ENCODE data around the gene FHAD1. TPM values are rescaled to one million over a fixed set of nuclear protein-coding genes. Genes with fewer than 3 reads are reported as not detected.

Gene FHAD1
- total and polyA plus RNA-seq, 4 donors = under 0.01 to 0.13 (median 0.05) TPM; not detected in 1

DNA sequence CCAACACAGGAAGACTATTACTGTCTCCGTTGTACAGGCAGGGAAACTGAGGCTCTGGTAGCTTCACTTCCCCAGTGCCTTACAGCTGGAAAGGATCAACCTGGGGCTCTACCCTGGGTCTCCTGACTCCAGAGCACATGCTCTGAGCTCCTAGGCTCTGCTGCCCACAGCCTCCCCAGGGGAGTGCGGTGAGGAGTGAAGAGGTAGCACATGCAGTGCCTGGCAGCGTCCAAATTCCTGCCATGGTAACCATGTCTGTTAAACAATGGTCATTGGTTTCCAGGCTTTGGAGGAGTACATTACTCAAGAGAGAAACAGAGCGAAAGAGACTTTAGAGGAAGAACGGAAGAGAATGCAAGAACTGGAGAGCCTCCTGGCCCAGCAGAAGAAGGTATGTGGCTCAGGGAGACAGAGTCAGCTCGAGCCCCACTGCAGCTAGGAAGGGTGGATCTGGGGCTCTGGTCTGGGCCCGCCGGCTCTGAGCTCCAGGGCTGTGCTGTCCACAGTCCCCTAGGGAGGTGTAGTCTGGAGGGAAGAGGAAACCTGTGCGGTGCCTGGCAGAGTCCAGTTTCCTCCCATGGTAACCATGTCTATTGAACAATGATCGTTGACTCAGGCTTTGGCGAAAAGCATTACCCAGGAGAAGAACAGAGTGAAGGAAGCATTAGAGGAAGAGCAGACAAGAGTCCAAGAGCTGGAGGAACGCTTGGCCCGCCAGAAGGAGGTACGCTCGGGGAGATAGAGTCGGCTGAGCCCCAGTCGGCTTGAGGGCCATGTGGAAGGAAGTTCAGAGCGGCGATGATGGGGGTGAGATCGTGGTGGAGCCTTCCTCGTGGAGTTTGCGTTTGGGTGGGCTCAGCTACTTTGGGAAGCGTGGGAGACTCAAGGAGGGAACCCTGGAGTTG is 98.0 kb downstream of the FHAD1 start:
- DNase-seq (ENCODE audit: low spot score) = no peak
- H3K27ac ChIP-seq (ENCODE audit: low read depth in 1 of 2, low read length in 2 of 2) = no peak overlapping the region
- WGBS = 92% methylated on average over 23 of the region's 23 CpGs
- TF ChIP-seq, protein P1, sequence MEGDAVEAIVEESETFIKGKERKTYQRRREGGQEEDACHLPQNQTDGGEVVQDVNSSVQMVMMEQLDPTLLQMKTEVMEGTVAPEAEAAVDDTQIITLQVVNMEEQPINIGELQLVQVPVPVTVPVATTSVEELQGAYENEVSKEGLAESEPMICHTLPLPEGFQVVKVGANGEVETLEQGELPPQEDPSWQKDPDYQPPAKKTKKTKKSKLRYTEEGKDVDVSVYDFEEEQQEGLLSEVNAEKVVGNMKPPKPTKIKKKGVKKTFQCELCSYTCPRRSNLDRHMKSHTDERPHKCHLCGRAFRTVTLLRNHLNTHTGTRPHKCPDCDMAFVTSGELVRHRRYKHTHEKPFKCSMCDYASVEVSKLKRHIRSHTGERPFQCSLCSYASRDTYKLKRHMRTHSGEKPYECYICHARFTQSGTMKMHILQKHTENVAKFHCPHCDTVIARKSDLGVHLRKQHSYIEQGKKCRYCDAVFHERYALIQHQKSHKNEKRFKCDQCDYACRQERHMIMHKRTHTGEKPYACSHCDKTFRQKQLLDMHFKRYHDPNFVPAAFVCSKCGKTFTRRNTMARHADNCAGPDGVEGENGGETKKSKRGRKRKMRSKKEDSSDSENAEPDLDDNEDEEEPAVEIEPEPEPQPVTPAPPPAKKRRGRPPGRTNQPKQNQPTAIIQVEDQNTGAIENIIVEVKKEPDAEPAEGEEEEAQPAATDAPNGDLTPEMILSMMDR (IDR thresholded peaks at IDR 0.05; ENCODE audit: low read depth, low read length, missing input control) = no peak
- TF ChIP-seq NR2F2 (IDR thresholded peaks at IDR 0.05) = no peak
- no peak for TF ChIP-seq FOXA1 (IDR thresholded peaks at IDR 0.05)
- no peak for TF ChIP-seq TAF1 (conservative IDR thresholded peaks at IDR 0.05)
- no peak for TF ChIP-seq EGR1 (IDR thresholded peaks at IDR 0.05; ENCODE audit: low read depth in 2 of 2)
- TF ChIP-seq, protein P2, sequence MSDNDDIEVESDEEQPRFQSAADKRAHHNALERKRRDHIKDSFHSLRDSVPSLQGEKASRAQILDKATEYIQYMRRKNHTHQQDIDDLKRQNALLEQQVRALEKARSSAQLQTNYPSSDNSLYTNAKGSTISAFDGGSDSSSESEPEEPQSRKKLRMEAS (IDR thresholded peaks at IDR 0.05) = no peak
- peaks cover 0 to 2% (median 0%) of the 10 kb centered on the region in 4 donors for H3K4me1 ChIP-seq (ENCODE audit: control insufficient read depth in 4 of 4, insufficient read depth in 4 of 4, low read length in 3 of 4)
- no peak overlapping the region for H3K4me3 ChIP-seq (ENCODE audit: low read depth in 1 of 3, low read length in 3 of 3)
- no peak overlapping the region for H3K9ac ChIP-seq (ENCODE audit: low read depth in 1 of 2, low read length in 2 of 2)
- no peaks in the 10 kb centered on the region for H3K36me3 ChIP-seq (ENCODE audit: control insufficient read depth in 4 of 4, insufficient read depth in 3 of 4, low read depth in 1 of 4, low read length in 3 of 4)
- no peaks in the 10 kb centered on the region for H3K27me3 ChIP-seq (ENCODE audit: control insufficient read depth in 4 of 4, insufficient read depth in 4 of 4, low read length in 3 of 4)
- H3K9me3 ChIP-seq (ENCODE audit: control insufficient read depth in 4 of 4, low read length in 3 of 4) = no peaks in the 10 kb centered on the region

DNA sequence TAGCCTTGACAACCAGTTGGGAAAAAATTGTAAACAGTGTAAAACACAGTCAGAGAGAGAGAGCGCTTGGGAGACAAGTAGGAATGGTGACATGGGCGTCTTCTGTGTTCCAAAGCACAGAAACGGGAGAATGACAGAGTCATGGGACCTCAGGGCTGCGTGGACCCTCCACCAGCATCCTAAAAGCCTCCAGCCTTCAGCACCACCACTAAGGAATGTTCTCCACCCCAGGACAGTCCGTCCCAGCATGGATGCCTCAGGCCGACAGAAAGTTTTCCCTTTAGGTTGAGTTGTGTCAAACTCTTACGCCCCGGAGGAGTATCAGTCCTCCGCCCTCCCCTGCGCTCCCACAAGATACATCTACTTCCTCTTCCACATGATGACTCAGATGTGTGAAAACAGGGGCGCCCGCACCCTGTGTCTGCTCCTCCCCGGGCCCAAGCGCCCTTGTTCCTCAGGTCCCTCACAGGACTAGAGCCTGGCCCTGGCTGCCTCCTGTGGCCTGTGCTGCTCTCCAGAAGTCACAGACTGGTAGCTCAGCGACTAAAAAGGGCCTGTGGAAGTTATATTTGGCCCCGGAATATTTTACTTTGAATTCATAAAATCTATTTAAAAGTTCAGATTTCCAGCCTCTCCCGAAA is 98.8 kb downstream of the FHAD1 start:
- Histone ChIP-seq H3K4me1 (ENCODE audit: control insufficient read depth in 4 of 4, insufficient read depth in 4 of 4, low read length in 3 of 4) (no peaks in the 10 kb centered on the region), H3K4me3 (ENCODE audit: low read depth in 1 of 3, low read length in 3 of 3) (no peak overlapping the region), H3K27me3 (ENCODE audit: control insufficient read depth in 4 of 4, insufficient read depth in 4 of 4, low read length in 3 of 4) (no peaks in the 10 kb centered on the region), H3K9ac (ENCODE audit: low read depth in 1 of 2, low read length in 2 of 2) (no peak overlapping the region), H3K9me3 (ENCODE audit: control insufficient read depth in 4 of 4, low read length in 3 of 4) (no peaks in the 10 kb centered on the region), H3K27ac (ENCODE audit: low read depth in 1 of 2, low read length in 2 of 2) (no peak overlapping the region), H3K36me3 (ENCODE audit: control insufficient read depth in 4 of 4, insufficient read depth in 3 of 4, low read depth in 1 of 4, low read length in 3 of 4) (no peaks in the 10 kb centered on the region)
- DNase-seq (ENCODE audit: low spot score) = no peak
- TF ChIP-seq FOXA2 (IDR thresholded peaks at IDR 0.05) (no peak), HNF4G (IDR thresholded peaks at IDR 0.05) (no peak), GABPA (IDR thresholded peaks at IDR 0.05 in 1 of 2, conservative IDR thresholded peaks at IDR 0.05 in 1 of 2) (no peak), FOXA1 (IDR thresholded peaks at IDR 0.05) (no peak), RAD21 (IDR thresholded peaks at IDR 0.05) (no peak), EGR1 (IDR thresholded peaks at IDR 0.05; ENCODE audit: low read depth in 2 of 2) (no peak), YY1 (IDR thresholded peaks at IDR 0.05) (no peak), JUND (IDR thresholded peaks at IDR 0.05) (no peak)
- TF ChIP-seq, protein P3, sequence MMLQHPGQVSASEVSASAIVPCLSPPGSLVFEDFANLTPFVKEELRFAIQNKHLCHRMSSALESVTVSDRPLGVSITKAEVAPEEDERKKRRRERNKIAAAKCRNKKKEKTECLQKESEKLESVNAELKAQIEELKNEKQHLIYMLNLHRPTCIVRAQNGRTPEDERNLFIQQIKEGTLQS (IDR thresholded peaks at IDR 0.05) = no peak
- 88% methylated on average over 17 of the region's 17 CpGs for WGBS

DNA sequence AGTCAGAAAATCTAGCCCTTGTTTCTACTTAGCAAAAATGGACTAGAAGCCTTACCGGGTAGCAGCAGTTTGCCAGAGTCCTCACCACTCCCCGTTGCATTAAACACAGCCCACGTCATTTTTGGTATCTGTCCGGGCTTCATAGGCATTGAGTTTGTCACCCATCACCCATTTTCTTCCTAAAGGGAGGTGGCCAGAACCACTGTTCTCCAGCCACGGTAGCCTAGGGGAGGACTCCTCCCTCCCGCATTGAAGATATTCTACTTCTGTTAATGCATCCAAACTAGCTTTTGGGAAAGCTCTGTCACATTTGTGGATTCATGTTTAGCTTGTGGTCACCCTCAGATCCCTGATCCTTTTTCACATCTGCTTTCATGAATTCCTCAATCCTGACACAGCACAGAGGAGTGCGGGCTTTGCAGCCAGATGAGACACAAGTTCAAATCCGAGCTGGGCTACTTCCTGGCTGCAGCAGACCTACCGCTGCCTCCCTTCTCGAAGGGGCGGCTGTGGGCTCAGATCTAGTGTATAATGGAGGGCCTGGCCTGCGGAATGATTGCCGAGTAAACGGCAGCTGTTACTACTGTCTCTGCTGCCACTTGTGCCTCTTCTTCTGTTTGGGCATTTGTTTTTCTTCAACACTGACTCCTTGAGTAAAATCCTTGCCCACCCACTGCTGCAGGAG is 99.5 kb downstream of the FHAD1 start:
- no peak overlapping the region for H3K9ac ChIP-seq (ENCODE audit: low read depth in 1 of 2, low read length in 2 of 2)
- H3K36me3 ChIP-seq (ENCODE audit: control insufficient read depth in 4 of 4, insufficient read depth in 3 of 4, low read depth in 1 of 4, low read length in 3 of 4) = no peaks in the 10 kb centered on the region
- WGBS = 91% methylated on average over 14 of the region's 14 CpGs
- H3K4me1 ChIP-seq (ENCODE audit: control insufficient read depth in 4 of 4, insufficient read depth in 4 of 4, low read length in 3 of 4) = no peaks in the 10 kb centered on the region
- H3K27me3 ChIP-seq (ENCODE audit: control insufficient read depth in 4 of 4, insufficient read depth in 4 of 4, low read length in 3 of 4) = no peaks in the 10 kb centered on the region
- no peak overlapping the region for H3K4me3 ChIP-seq (ENCODE audit: low read depth in 1 of 3, low read length in 3 of 3)
- H3K27ac ChIP-seq (ENCODE audit: low read depth in 1 of 2, low read length in 2 of 2) = no peak overlapping the region
- no peak for DNase-seq (ENCODE audit: low spot score)
- no peaks in the 10 kb centered on the region for H3K9me3 ChIP-seq (ENCODE audit: control insufficient read depth in 4 of 4, low read length in 3 of 4)
- TF ChIP-seq, protein P1 (IDR thresholded peaks at IDR 0.05; ENCODE audit: low read depth, low read length, missing input control) = no peak
- TF ChIP-seq NR2F2 (IDR thresholded peaks at IDR 0.05) (no peak), FOXA1 (IDR thresholded peaks at IDR 0.05) (no peak), TAF1 (conservative IDR thresholded peaks at IDR 0.05) (no peak), JUND (IDR thresholded peaks at IDR 0.05) (no peak), EGR1 (IDR thresholded peaks at IDR 0.05; ENCODE audit: low read depth in 2 of 2) (no peak)
- TF ChIP-seq, protein P4, sequence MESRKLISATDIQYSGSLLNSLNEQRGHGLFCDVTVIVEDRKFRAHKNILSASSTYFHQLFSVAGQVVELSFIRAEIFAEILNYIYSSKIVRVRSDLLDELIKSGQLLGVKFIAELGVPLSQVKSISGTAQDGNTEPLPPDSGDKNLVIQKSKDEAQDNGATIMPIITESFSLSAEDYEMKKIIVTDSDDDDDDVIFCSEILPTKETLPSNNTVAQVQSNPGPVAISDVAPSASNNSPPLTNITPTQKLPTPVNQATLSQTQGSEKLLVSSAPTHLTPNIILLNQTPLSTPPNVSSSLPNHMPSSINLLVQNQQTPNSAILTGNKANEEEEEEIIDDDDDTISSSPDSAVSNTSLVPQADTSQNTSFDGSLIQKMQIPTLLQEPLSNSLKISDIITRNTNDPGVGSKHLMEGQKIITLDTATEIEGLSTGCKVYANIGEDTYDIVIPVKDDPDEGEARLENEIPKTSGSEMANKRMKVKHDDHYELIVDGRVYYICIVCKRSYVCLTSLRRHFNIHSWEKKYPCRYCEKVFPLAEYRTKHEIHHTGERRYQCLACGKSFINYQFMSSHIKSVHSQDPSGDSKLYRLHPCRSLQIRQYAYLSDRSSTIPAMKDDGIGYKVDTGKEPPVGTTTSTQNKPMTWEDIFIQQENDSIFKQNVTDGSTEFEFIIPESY (IDR thresholded peaks at IDR 0.05) = no peak
- TF ChIP-seq, protein P3 (IDR thresholded peaks at IDR 0.05) = no peak

All from liver (tissue), 9 donors.